Panc1 (cell line): ENCODE results near the gene SPECC1L. TPM values are rescaled to one million over a fixed set of nuclear protein-coding genes. Genes with fewer than 3 reads are reported as not detected.

Source experiments
- ATAC-seq: fragments of 200-7000 bp; cut with Tn5 transposase; 2 replicates; pipeline ENCODE4 v1.9.1; 2020; ENCODE audit warnings: mild to moderate bottlenecking, moderate library complexity
- Bru-seq: library from RNA; stranded (reverse); fragments of 400-500 nt; gene quantifications from one replicate; lab custom pipeline; 2021; lab: Mats Ljungman, UMichigan
- BruChase-seq, 2 experiments: library from RNA; stranded (reverse); fragments of 400-500 nt; gene quantifications; one replicate each; lab custom pipeline; 2021; lab: Mats Ljungman, UMichigan
- BruUV-seq: library from RNA; stranded (reverse); fragments of 400-500 nt; replicated peaks from 2 replicates; lab custom pipeline; 2021; lab: Mats Ljungman, UMichigan
- CTCF ChIA-PET: fragments of 300-600 bp; sonication (Branson Sonifier 250); formaldehyde crosslinking; loops from one replicate; lab custom pipeline; 2022; ENCODE audit warnings: antibody characterized with exemption; lab: Charles Lee
- POLR2A ChIA-PET: fragments of 300-600 bp; sonication (Branson Sonifier 250); formaldehyde crosslinking; loops from one replicate; lab custom pipeline; 2022; ENCODE audit warnings: antibody characterized with exemption; lab: Charles Lee
- DNase-seq: peaks from one replicate; pipeline ENCODE4 v3.0.0-alpha.2; 2010; ENCODE audit warnings: low read depth, low spot score
- H3K27ac ChIP-seq: 2 replicates; pipeline ENCODE4 v1.5.1; 2011; ENCODE audit warnings: mild to moderate bottlenecking, low read length, inconsistent platforms
- H3K27me3 ChIP-seq: fragments of 200-500 bp; sonication (Bioruptor generic); 2 replicates; pipeline ENCODE4 v1.6.0; 2014; ENCODE audit warnings: low read length, inconsistent platforms; ENCODE audit not compliant: control insufficient read depth, insufficient read depth
- H3K36me3 ChIP-seq: fragments of 200-500 bp; sonication (Bioruptor generic); 2 replicates; pipeline ENCODE4 v1.5.1; 2014; ENCODE audit warnings: inconsistent platforms, mild to moderate bottlenecking, low read length, moderate library complexity; ENCODE audit not compliant: control insufficient read depth, insufficient read depth
- H3K4me1 ChIP-seq: 2 replicates; pipeline ENCODE4 v1.5.1; 2011; ENCODE audit warnings: inconsistent platforms, mild to moderate bottlenecking, low read length, moderate library complexity; ENCODE audit not compliant: control insufficient read depth, insufficient read depth
- H3K4me3 ChIP-seq, 2 experiments: 2 replicates each; pipeline ENCODE4 v1.5.1; 2011 to 2012; ENCODE audit warnings: low read depth in 2 of 2, low read length in 2 of 2, mild to moderate bottlenecking in 2 of 2, inconsistent platforms in 1 of 2, moderate library complexity in 1 of 2
- H3K9me3 ChIP-seq: fragments of 200-500 bp; sonication (Bioruptor generic); 2 replicates; pipeline ENCODE4 v1.5.1; 2014; ENCODE audit warnings: low read depth, mild to moderate bottlenecking, inconsistent platforms, low read length, moderate library complexity; ENCODE audit not compliant: control insufficient read depth, insufficient read depth
- POLR2AphosphoS5 ChIP-seq: IDR thresholded peaks from 2 replicates; pipeline ENCODE4 v1.6.1; 2012; ENCODE audit warnings: mild to moderate bottlenecking, low read depth, low read length, moderate library complexity
- SIN3A ChIP-seq: IDR thresholded peaks from 2 replicates; pipeline ENCODE4 v1.6.1; 2012; ENCODE audit warnings: low read depth, mild to moderate bottlenecking, low read length, moderate library complexity, borderline replicate concordance; ENCODE audit not compliant: insufficient read depth
- TCF7L2 ChIP-seq: IDR thresholded peaks from 2 replicates; pipeline ENCODE4 v1.6.1; 2011; ENCODE audit warnings: mild to moderate bottlenecking, low read depth, low read length, inconsistent platforms
- in situ Hi-C: cut with HindIII; loops from 2 replicates; pipeline ENCODE4 v1.10.0; 2016; ENCODE audit warnings: low sequenced_read_pairs, low pct_unique_long_range_greater_than_20kb
- intact Hi-C: fragments of 100-400 bp; cut with micrococcal nuclease; formaldehyde crosslinking; loops from one replicate; pipeline ENCODE4 v1.10.0; 2022; ENCODE audit not compliant: unreplicated experiment
- long read RNA-seq: library from polyadenylated mRNA; unstranded; transcript quantifications from one replicate; pipeline ENCODE4 v2.0.0, GENCODE V29; 2021; ENCODE audit not compliant: unreplicated experiment
- polyA plus RNA-seq: library from polyadenylated mRNA; unstranded; fragments of >200 nt; gene quantifications from one replicate; pipeline ENCODE4 v1.2.1, GENCODE V29; 2012; ENCODE audit warnings: missing spikeins; ENCODE audit not compliant: insufficient read length
- total RNA-seq: library from RNA; stranded (reverse); gene quantifications from one replicate; pipeline ENCODE4 v1.2.1, GENCODE V29; 2021; ENCODE audit not compliant: unreplicated experiment
- TF ChIP-seq, protein P1 (sequence below): fragments of 450-650 bp; IDR thresholded peaks from 2 replicates; pipeline ENCODE4 v1.5.1; 2017; ENCODE audit warnings: mild to moderate bottlenecking
- TF ChIP-seq, protein P2 (sequence below), 2 experiments: IDR thresholded peaks; 2 replicates each; pipeline ENCODE4 v1.6.1; 2011 to 2012; ENCODE audit warnings: low read depth in 2 of 2, control low read depth in 1 of 2, low read length in 1 of 2, mild to moderate bottlenecking in 1 of 2, moderate library complexity in 1 of 2; ENCODE audit not compliant: insufficient read depth in 1 of 2

The SPECC1L gene, protein sequence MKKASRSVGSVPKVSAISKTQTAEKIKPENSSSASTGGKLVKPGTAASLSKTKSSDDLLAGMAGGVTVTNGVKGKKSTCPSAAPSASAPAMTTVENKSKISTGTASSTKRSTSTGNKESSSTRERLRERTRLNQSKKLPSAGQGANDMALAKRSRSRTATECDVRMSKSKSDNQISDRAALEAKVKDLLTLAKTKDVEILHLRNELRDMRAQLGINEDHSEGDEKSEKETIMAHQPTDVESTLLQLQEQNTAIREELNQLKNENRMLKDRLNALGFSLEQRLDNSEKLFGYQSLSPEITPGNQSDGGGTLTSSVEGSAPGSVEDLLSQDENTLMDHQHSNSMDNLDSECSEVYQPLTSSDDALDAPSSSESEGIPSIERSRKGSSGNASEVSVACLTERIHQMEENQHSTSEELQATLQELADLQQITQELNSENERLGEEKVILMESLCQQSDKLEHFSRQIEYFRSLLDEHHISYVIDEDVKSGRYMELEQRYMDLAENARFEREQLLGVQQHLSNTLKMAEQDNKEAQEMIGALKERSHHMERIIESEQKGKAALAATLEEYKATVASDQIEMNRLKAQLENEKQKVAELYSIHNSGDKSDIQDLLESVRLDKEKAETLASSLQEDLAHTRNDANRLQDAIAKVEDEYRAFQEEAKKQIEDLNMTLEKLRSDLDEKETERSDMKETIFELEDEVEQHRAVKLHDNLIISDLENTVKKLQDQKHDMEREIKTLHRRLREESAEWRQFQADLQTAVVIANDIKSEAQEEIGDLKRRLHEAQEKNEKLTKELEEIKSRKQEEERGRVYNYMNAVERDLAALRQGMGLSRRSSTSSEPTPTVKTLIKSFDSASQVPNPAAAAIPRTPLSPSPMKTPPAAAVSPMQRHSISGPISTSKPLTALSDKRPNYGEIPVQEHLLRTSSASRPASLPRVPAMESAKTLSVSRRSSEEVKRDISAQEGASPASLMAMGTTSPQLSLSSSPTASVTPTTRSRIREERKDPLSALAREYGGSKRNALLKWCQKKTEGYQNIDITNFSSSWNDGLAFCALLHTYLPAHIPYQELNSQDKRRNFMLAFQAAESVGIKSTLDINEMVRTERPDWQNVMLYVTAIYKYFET
- total RNA-seq (43.3 TPM), Bru-seq, nascent RNA (percentile 76 among the genes with signal in this experiment), BruChase-seq, experiment 1, labeled RNA remaining after a 2-hour chase (percentile 97 among the genes with signal in this experiment), BruChase-seq, experiment 2, labeled RNA remaining after a 6-hour chase (percentile 96 among the genes with signal in this experiment)
- polyA plus RNA-seq: 17.7 TPM
- long read RNA-seq, full-length matches to known transcripts: 7 of 43 reads
- long read RNA-seq, partial matches to known transcripts: 24 of 43 reads
- long read RNA-seq, other reads (novel, unspliced or antisense): 12 of 43 reads

DNA sequence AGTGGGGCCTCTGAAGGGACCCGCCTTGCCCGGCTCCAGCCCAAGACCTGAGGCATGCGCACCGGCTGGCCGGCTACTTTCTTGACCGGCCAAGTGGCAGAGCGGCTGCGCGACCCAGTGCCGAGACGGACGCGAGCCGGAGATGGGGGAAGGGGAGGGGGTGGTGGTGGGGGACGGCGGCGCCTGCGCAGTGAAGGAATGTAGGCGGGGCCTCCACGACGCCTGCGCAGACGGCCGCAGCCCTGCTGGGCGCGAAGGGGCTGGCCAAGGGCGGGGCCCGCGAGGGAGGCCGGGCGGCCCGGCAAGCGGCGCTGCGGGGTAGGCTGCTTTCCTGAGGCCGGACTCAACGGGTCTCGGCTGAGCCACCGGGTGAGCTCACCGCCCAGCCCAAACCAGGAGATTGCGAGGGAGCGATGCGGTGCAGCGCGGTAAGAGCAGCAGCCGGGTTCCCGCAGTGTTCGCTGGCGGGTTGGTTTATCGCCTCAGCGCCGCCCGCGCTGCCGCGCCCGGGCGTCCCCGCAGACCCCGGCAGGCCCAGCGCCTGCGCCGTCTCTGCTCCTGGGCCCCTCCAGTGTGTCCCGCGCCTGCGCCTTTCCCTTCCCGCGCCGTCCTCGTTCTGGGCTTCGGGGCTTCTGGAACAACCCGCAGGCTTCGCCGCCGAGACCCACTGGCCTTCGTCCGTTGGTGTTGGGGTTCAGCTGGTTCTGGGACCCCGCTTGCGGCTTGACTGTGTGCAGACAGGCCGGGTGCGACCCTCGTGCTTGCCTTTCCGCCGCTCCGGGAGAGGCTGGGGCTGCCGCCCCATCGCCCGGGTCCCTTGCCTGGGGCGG is at the start of gene SPECC1L:
SPECC1L (plus strand) TSS at position 276 of the 830 bp plus-strand sequence. CDS start 31,401 bp downstream, outside the sequence.
- H3K4me3 ChIP-seq: peak within 1 kb of the TSS; percentile 74 to 85
- TF ChIP-seq TCF7L2 (no peak), SIN3A (peak; percentile 52; the same call in 1 of the 2 replicates), POLR2AphosphoS5 (peak; percentile 90)
- TF ChIP-seq, protein P1, sequence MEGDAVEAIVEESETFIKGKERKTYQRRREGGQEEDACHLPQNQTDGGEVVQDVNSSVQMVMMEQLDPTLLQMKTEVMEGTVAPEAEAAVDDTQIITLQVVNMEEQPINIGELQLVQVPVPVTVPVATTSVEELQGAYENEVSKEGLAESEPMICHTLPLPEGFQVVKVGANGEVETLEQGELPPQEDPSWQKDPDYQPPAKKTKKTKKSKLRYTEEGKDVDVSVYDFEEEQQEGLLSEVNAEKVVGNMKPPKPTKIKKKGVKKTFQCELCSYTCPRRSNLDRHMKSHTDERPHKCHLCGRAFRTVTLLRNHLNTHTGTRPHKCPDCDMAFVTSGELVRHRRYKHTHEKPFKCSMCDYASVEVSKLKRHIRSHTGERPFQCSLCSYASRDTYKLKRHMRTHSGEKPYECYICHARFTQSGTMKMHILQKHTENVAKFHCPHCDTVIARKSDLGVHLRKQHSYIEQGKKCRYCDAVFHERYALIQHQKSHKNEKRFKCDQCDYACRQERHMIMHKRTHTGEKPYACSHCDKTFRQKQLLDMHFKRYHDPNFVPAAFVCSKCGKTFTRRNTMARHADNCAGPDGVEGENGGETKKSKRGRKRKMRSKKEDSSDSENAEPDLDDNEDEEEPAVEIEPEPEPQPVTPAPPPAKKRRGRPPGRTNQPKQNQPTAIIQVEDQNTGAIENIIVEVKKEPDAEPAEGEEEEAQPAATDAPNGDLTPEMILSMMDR: no peak; the same call in 1 of the 2 replicates
- TF ChIP-seq, protein P2, sequence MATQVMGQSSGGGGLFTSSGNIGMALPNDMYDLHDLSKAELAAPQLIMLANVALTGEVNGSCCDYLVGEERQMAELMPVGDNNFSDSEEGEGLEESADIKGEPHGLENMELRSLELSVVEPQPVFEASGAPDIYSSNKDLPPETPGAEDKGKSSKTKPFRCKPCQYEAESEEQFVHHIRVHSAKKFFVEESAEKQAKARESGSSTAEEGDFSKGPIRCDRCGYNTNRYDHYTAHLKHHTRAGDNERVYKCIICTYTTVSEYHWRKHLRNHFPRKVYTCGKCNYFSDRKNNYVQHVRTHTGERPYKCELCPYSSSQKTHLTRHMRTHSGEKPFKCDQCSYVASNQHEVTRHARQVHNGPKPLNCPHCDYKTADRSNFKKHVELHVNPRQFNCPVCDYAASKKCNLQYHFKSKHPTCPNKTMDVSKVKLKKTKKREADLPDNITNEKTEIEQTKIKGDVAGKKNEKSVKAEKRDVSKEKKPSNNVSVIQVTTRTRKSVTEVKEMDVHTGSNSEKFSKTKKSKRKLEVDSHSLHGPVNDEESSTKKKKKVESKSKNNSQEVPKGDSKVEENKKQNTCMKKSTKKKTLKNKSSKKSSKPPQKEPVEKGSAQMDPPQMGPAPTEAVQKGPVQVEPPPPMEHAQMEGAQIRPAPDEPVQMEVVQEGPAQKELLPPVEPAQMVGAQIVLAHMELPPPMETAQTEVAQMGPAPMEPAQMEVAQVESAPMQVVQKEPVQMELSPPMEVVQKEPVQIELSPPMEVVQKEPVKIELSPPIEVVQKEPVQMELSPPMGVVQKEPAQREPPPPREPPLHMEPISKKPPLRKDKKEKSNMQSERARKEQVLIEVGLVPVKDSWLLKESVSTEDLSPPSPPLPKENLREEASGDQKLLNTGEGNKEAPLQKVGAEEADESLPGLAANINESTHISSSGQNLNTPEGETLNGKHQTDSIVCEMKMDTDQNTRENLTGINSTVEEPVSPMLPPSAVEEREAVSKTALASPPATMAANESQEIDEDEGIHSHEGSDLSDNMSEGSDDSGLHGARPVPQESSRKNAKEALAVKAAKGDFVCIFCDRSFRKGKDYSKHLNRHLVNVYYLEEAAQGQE (IDR thresholded peaks at IDR 0.05; ENCODE audit: insufficient read depth in 1 of 2, low read depth in 2 of 2, low read length in 1 of 2): no peak
- ATAC-seq: peak; percentile 98
- intact Hi-C loops (no loop called here), in situ Hi-C loops (no loop called here)
- peak; percentile 52 for DNase-seq
- CTCF ChIA-PET: no interaction called here
- H3K4me1 ChIP-seq: no peaks in the 10 kb centered on the region; the same call in 1 of the 2 replicates
- H3K9me3 ChIP-seq: no peaks in the 10 kb centered on the region
- H3K27ac ChIP-seq: peak within 1 kb of the TSS; percentile 91
- BruUV-seq: no TSS peak
- H3K36me3 ChIP-seq: no peaks in the 10 kb centered on the region; the same call in 1 of the 2 replicates
- no peaks in the 10 kb centered on the region for H3K27me3 ChIP-seq
- POLR2A ChIA-PET: no interaction called here
